ENCODE data around the gene PDGFRA. TPM values are rescaled to one million over a fixed set of nuclear protein-coding genes. Genes with fewer than 3 reads are reported as not detected.

Gene PDGFRA
- under 1 TPM; 0.50 to 0.56 TPM for total RNA-seq

- Mint-ChIP-seq H3K36me3 (ENCODE audit: low read depth) (peaks cover 6% of the 10 kb centered on the region), H3K4me3 (peak within 1 kb of the TSS; percentile 59), H3K4me1 (peaks cover 5% of the 10 kb centered on the region), H3K27ac (no peak within 1 kb of the TSS), H3K9me3 (no peaks in the 10 kb centered on the region), H3K27me3 (peaks cover 63% of the 10 kb centered on the region)
- ATAC-seq (replicated peaks) = no peak
These were observed at the start of gene PDGFRA for GRCh38 chr4:54228961-54229501. Gene PDGFRA (plus strand): TSS chr4:54229293. CDS start chr4:54258769, 29,476 bp downstream.

GRCh38 chr4:54184581-54184980 lies 44.5 kb upstream of the PDGFRA start:
- H3K27me3 Mint-ChIP-seq = peaks cover 9% of the 10 kb centered on the region
- H3K9me3 Mint-ChIP-seq = no peaks in the 10 kb centered on the region
- H3K27ac Mint-ChIP-seq = no peak overlapping the region
- no peaks in the 10 kb centered on the region for H3K36me3 Mint-ChIP-seq (ENCODE audit: low read depth)
- ATAC-seq (replicated peaks) = no peak
- H3K4me3 Mint-ChIP-seq = no peak overlapping the region
- peaks cover 3% of the 10 kb centered on the region for H3K4me1 Mint-ChIP-seq

- ATAC-seq (replicated peaks) = no peak
- Mint-ChIP-seq H3K27me3 (peaks cover 9% of the 10 kb centered on the region), H3K4me1 (peaks cover 3% of the 10 kb centered on the region), H3K4me3 (no peak overlapping the region), H3K9me3 (no peaks in the 10 kb centered on the region), H3K27ac (no peak overlapping the region), H3K36me3 (ENCODE audit: low read depth) (no peaks in the 10 kb centered on the region)
These were observed 43.9 kb upstream of the PDGFRA start for GRCh38 chr4:54185044-54185780.

GRCh38 chr4:54185866-54186265 lies 43.2 kb upstream of the PDGFRA start:
- no peak overlapping the region for H3K4me3 Mint-ChIP-seq
- no peak for ATAC-seq (replicated peaks)
- H3K9me3 Mint-ChIP-seq = no peaks in the 10 kb centered on the region
- no peak overlapping the region for H3K27ac Mint-ChIP-seq
- H3K36me3 Mint-ChIP-seq (ENCODE audit: low read depth) = no peaks in the 10 kb centered on the region
- peaks cover 12% of the 10 kb centered on the region for H3K27me3 Mint-ChIP-seq
- peaks cover 3% of the 10 kb centered on the region for H3K4me1 Mint-ChIP-seq

- Mint-ChIP-seq H3K36me3 (ENCODE audit: low read depth) (no peaks in the 10 kb centered on the region), H3K27ac (no peak overlapping the region), H3K4me1 (peaks cover 3% of the 10 kb centered on the region), H3K4me3 (no peak overlapping the region), H3K9me3 (no peaks in the 10 kb centered on the region), H3K27me3 (peaks cover 12% of the 10 kb centered on the region)
- no peak for ATAC-seq (replicated peaks)
These were observed 42.7 kb upstream of the PDGFRA start for GRCh38 chr4:54186371-54186770.

- Mint-ChIP-seq H3K4me3 (no peak overlapping the region), H3K27me3 (peaks cover 17% of the 10 kb centered on the region), H3K4me1 (peaks cover 3% of the 10 kb centered on the region), H3K9me3 (no peaks in the 10 kb centered on the region), H3K27ac (no peak overlapping the region), H3K36me3 (ENCODE audit: low read depth) (no peaks in the 10 kb centered on the region)
- ATAC-seq (replicated peaks) = no peak
These were observed 41.9 kb upstream of the PDGFRA start for GRCh38 chr4:54187148-54187547.

GRCh38 chr4:54189140-54189539 lies 40.0 kb upstream of the PDGFRA start:
- Mint-ChIP-seq H3K36me3 (ENCODE audit: low read depth) (no peaks in the 10 kb centered on the region), H3K27ac (no peak overlapping the region), H3K4me1 (peaks cover 3% of the 10 kb centered on the region), H3K4me3 (no peak overlapping the region), H3K9me3 (no peaks in the 10 kb centered on the region), H3K27me3 (peaks cover 17% of the 10 kb centered on the region)
- ATAC-seq (replicated peaks) = no peak

GRCh38 chr4:54192811-54193210 lies 36.3 kb upstream of the PDGFRA start:
- Mint-ChIP-seq H3K36me3 (ENCODE audit: low read depth) (no peaks in the 10 kb centered on the region), H3K4me1 (peaks cover 3% of the 10 kb centered on the region), H3K27ac (no peak overlapping the region), H3K27me3 (peaks cover 16% of the 10 kb centered on the region), H3K9me3 (no peaks in the 10 kb centered on the region), H3K4me3 (no peak overlapping the region)
- ATAC-seq (replicated peaks) = no peak

- Mint-ChIP-seq H3K27ac (no peak overlapping the region), H3K4me1 (no peaks in the 10 kb centered on the region), H3K36me3 (ENCODE audit: low read depth) (no peaks in the 10 kb centered on the region), H3K4me3 (no peak overlapping the region), H3K27me3 (peaks cover 12% of the 10 kb centered on the region), H3K9me3 (no peaks in the 10 kb centered on the region)
- ATAC-seq (replicated peaks) = no peak
These were observed 31.2 kb upstream of the PDGFRA start for GRCh38 chr4:54197926-54198325.

GRCh38 chr4:54199919-54200318 lies 29.2 kb upstream of the PDGFRA start:
- Mint-ChIP-seq H3K4me3 (no peak overlapping the region), H3K9me3 (no peaks in the 10 kb centered on the region), H3K27ac (no peak overlapping the region), H3K36me3 (ENCODE audit: low read depth) (no peaks in the 10 kb centered on the region), H3K27me3 (peaks cover 12% of the 10 kb centered on the region), H3K4me1 (no peaks in the 10 kb centered on the region)
- ATAC-seq (replicated peaks) = no peak

- H3K9me3 Mint-ChIP-seq = no peaks in the 10 kb centered on the region
- no peaks in the 10 kb centered on the region for H3K36me3 Mint-ChIP-seq (ENCODE audit: low read depth)
- no peaks in the 10 kb centered on the region for H3K4me1 Mint-ChIP-seq
- H3K4me3 Mint-ChIP-seq = no peak overlapping the region
- no peak overlapping the region for H3K27ac Mint-ChIP-seq
- ATAC-seq (replicated peaks) = no peak
- peaks cover 21% of the 10 kb centered on the region for H3K27me3 Mint-ChIP-seq
These were observed 19.5 kb upstream of the PDGFRA start for GRCh38 chr4:54209617-54210016.

- Mint-ChIP-seq H3K9me3 (no peaks in the 10 kb centered on the region), H3K4me1 (no peaks in the 10 kb centered on the region), H3K27ac (no peak overlapping the region), H3K36me3 (ENCODE audit: low read depth) (no peaks in the 10 kb centered on the region), H3K4me3 (no peak overlapping the region), H3K27me3 (peaks cover 27% of the 10 kb centered on the region)
- ATAC-seq (replicated peaks) = no peak
These were observed 16.1 kb upstream of the PDGFRA start for GRCh38 chr4:54213001-54213400.

GRCh38 chr4:54213761-54214160 lies 15.3 kb upstream of the PDGFRA start:
- Mint-ChIP-seq H3K36me3 (ENCODE audit: low read depth) (no peaks in the 10 kb centered on the region), H3K9me3 (no peaks in the 10 kb centered on the region), H3K4me3 (no peak overlapping the region), H3K27me3 (peaks cover 31% of the 10 kb centered on the region), H3K4me1 (no peaks in the 10 kb centered on the region), H3K27ac (no peak overlapping the region)
- ATAC-seq (replicated peaks) = no peak

- Mint-ChIP-seq H3K4me1 (no peaks in the 10 kb centered on the region), H3K9me3 (no peaks in the 10 kb centered on the region), H3K4me3 (no peak overlapping the region), H3K27me3 (peaks cover 29% of the 10 kb centered on the region), H3K27ac (no peak overlapping the region), H3K36me3 (ENCODE audit: low read depth) (no peaks in the 10 kb centered on the region)
- no peak for ATAC-seq (replicated peaks)
These were observed 13.6 kb upstream of the PDGFRA start for GRCh38 chr4:54215379-54216077.
